ENCODE results near the gene PAX5. TPM values are rescaled to one million over a fixed set of nuclear protein-coding genes. Genes with fewer than 3 reads are reported as not detected.

PAX5 gene
- total RNA-seq, 4 donors from 2014 or later = not detected

GRCh38 chr9:36816371-36816770 is 217.7 kb downstream of the PAX5 start:
- no peak for TF ChIP-seq POLR2A (IDR thresholded peaks at IDR 0.05)
- TF ChIP-seq CTCF (IDR thresholded peaks at IDR 0.05) = no peak
- no peak for TF ChIP-seq EP300 (IDR thresholded peaks at IDR 0.05)
- 90 to 92% methylated on average over 3 of the region's 3 CpGs for WGBS, 2 donors
- peaks cover 0 to 7% (median 0%) of the 10 kb centered on the region in 4 donors for H3K9me3 ChIP-seq
- H3K27me3 ChIP-seq = peaks cover 0 to 49% of the 10 kb centered on the region in 2 donors
- DNase-seq (ENCODE audit: low spot score in 2 of 2) = no peak
- peaks cover 0 to 16% (median 0%) of the 10 kb centered on the region in 4 donors for H3K4me1 ChIP-seq
- no peaks in the 10 kb centered on the region for H3K36me3 ChIP-seq
- no peak overlapping the region for H3K4me3 ChIP-seq
- no peak overlapping the region for H3K27ac ChIP-seq

- H3K36me3 ChIP-seq = no peaks in the 10 kb centered on the region
- 86 to 92% methylated on average over 7 of the region's 7 CpGs for WGBS, 2 donors
- no peak for DNase-seq (ENCODE audit: low spot score in 2 of 2)
Measured at GRCh38 chr9:36815566-36816348, 218.3 kb downstream of the PAX5 start.

GRCh38 chr9:36815023-36815422 is 219.0 kb downstream of the PAX5 start:
- 93 to 98% methylated on average over 3 of the region's 3 CpGs for WGBS, 2 donors
- no peak for TF ChIP-seq POLR2A (IDR thresholded peaks at IDR 0.05)
- TF ChIP-seq EP300 (IDR thresholded peaks at IDR 0.05) = no peak
- TF ChIP-seq CTCF (IDR thresholded peaks at IDR 0.05) = no peak
- Histone ChIP-seq H3K27ac (no peak overlapping the region), H3K4me1 (peaks cover 0 to 16% (median 0%) of the 10 kb centered on the region in 4 donors), H3K36me3 (no peaks in the 10 kb centered on the region), H3K27me3 (peaks cover 0 to 42% of the 10 kb centered on the region in 2 donors), H3K9me3 (peaks cover 0 to 7% (median 0%) of the 10 kb centered on the region in 4 donors), H3K4me3 (no peak overlapping the region)
- DNase-seq (ENCODE audit: low spot score in 2 of 2) = no peak

More at GRCh38 chr9:36815566-36816348, 218.3 kb downstream of the PAX5 start:
- peaks cover 0 to 16% (median 0%) of the 10 kb centered on the region in 4 donors for H3K4me1 ChIP-seq
- H3K9me3 ChIP-seq = peaks cover 0 to 7% (median 0%) of the 10 kb centered on the region in 4 donors
- no peak overlapping the region for H3K4me3 ChIP-seq
- peaks cover 0 to 49% of the 10 kb centered on the region in 2 donors for H3K27me3 ChIP-seq
- TF ChIP-seq POLR2A (IDR thresholded peaks at IDR 0.05) = no peak
- TF ChIP-seq CTCF (IDR thresholded peaks at IDR 0.05) = no peak
- TF ChIP-seq EP300 (IDR thresholded peaks at IDR 0.05) = no peak
- H3K27ac ChIP-seq = no peak overlapping the region

GRCh38 chr9:36813154-36813553 is 220.9 kb downstream of the PAX5 start:
- H3K4me3 ChIP-seq = no peak overlapping the region
- no peaks in the 10 kb centered on the region for H3K36me3 ChIP-seq
- 68 to 73% methylated on average over 10 of the region's 10 CpGs for WGBS, 2 donors
- peaks cover 0 to 23% of the 10 kb centered on the region in 2 donors for H3K27me3 ChIP-seq
- no peak for DNase-seq (ENCODE audit: low spot score in 2 of 2)
- H3K4me1 ChIP-seq = peaks cover 0 to 4% (median 0%) of the 10 kb centered on the region in 4 donors
- H3K9me3 ChIP-seq = peaks cover 0 to 7% (median 0%) of the 10 kb centered on the region in 4 donors
- no peak overlapping the region for H3K27ac ChIP-seq
- no peak for TF ChIP-seq POLR2A (IDR thresholded peaks at IDR 0.05)
- TF ChIP-seq CTCF (IDR thresholded peaks at IDR 0.05) = no peak

- DNase-seq (ENCODE audit: low spot score in 2 of 2) = no peak
- Histone ChIP-seq H3K4me1 (no peaks in the 10 kb centered on the region), H3K27ac (no peak overlapping the region), H3K4me3 (no peak overlapping the region), H3K27me3 (peaks cover 0 to 17% of the 10 kb centered on the region in 2 donors), H3K9me3 (peaks cover 0 to 7% (median 0%) of the 10 kb centered on the region in 4 donors), H3K36me3 (no peaks in the 10 kb centered on the region)
- TF ChIP-seq EP300 (IDR thresholded peaks at IDR 0.05) (no peak), POLR2A (IDR thresholded peaks at IDR 0.05) (no peak), CTCF (IDR thresholded peaks at IDR 0.05) (no peak)
Measured at GRCh38 chr9:36812556-36812955, 221.5 kb downstream of the PAX5 start.
